Peyer's patch (tissue), 4 donors: ENCODE measurements around the gene GTF2H4. TPM values are rescaled to one million over a fixed set of nuclear protein-coding genes. Genes with fewer than 3 reads are reported as not detected.
"Not testable (repeated sequence)": the region's sequence is repeated elsewhere in the genome, so short reads cannot be mapped to it uniquely, and the experiment has no call there.

Experiments used
- DNase-seq, 3 donors: peaks; one replicate each; pipeline ENCODE4 v3.0.0-alpha.2; 2017 to 2019
- H3K27ac ChIP-seq, 4 donors: fragments of 200-600 bp; sonication (generic); one replicate each; pipeline ENCODE4 v1.5.1; 2016 to 2019
- H3K27me3 ChIP-seq, 2 donors: fragments of 200-600 bp; sonication (generic); one replicate each; pipeline ENCODE4 v1.5.1; 2019
- H3K36me3 ChIP-seq, 3 donors: fragments of 200-600 bp; sonication (generic); one replicate each; pipeline ENCODE4 v1.5.1; 2016 to 2019
- H3K4me1 ChIP-seq, 4 donors: fragments of 200-600 bp; sonication (generic); one replicate each; pipeline ENCODE4 v1.5.1; 2016 to 2019
- H3K4me3 ChIP-seq, 4 donors: fragments of 200-600 bp; sonication (generic); 1 replicate in 3 of 4; 2 replicates in 1 of 4; pipeline ENCODE4 v1.5.1; 2016 to 2019; ENCODE audit warnings: mild to moderate bottlenecking in 1 of 4
- H3K9me3 ChIP-seq, 4 donors: fragments of 200-600 bp; sonication (generic); one replicate each; pipeline ENCODE4 v1.5.1; 2016 to 2019; ENCODE audit warnings: mild to moderate bottlenecking in 1 of 4
- CTCF ChIP-seq, 6 experiments: fragments of 450-650 bp in 4 of 6; fragments of 200-600 bp in 2 of 6; sonication (generic) in 1 of 6; IDR thresholded peaks; one replicate each; pipeline ENCODE4 v1.5.1; 2017 to 2019; ENCODE audit warnings: antibody characterized with exemption in 6 of 6, mild to moderate bottlenecking in 3 of 6, moderate library complexity in 1 of 6
- POLR2A ChIP-seq, 2 donors: fragments of 450-650 bp; IDR thresholded peaks; one replicate each; pipeline ENCODE4 v1.5.1; 2017; ENCODE audit warnings: antibody characterized with exemption in 2 of 2, mild to moderate bottlenecking in 2 of 2, moderate library complexity in 2 of 2
- total RNA-seq, 4 donors: library from RNA; depleted of rRNA; stranded (reverse); fragments of >200 nt; gene quantifications; one replicate each; pipeline ENCODE4 v1.1.0, GENCODE V29; 2016

The GTF2H4 gene
- total RNA-seq, result 10 to 100 TPM; 10.7 to 21.3 (median 17.0) TPM

DNA sequence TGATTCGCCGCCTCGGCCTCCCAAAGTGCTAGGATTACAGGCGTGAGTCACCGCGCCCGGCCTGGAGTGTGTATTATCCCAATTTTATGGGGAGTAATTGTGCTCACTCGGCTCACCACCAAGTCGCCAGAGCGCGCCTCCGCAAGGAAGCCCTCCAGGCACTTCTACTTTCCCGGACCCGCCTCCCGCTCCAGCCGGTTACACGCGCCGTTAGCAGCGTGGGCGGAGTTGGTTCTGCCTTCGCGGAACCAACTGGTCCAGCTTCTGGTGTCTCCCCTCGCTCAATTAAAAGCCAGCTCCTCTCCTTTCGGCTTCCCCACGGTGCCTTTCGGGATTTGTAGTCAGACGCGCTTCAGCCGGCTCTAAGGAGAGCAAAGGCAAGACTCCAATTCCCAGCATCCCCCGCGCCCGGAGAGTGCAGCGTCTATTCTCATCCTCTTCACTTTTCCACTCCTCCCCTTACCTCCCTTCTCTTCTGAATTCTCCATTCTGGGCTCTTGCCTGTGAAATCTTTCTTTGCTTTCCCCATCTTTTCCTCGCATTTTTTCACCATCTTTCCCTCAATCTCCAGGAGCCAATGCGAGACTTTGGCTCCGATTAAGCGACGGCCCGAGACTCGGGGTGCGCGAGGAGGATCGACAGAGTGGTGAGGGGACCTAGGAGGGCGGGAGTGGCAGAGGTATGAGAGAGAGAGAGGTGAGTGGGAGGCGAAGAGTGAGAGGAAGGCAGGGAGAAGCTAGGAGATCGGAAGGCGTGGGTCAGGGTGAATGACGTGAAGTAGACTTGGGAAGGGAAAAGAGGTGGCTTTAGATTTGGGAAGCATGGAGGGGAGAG is at the start of gene GTF2H4:
Gene GTF2H4 (plus strand): TSS at position 450 of the 834 bp plus-strand sequence.
- no peaks in the 10 kb centered on the region for H3K9me3 ChIP-seq
- peaks cover 0 to 10% (median 5%) of the 10 kb centered on the region in 4 donors for H3K4me1 ChIP-seq
- H3K27ac ChIP-seq, result peak within 1 kb of the TSS in 3 of 4 donors; percentile 8 to 47 (median 38)
- no peaks in the 10 kb centered on the region for H3K27me3 ChIP-seq
- peak within 1 kb of the TSS; percentile 47 to 81 (median 74) for H3K4me3 ChIP-seq
- DNase-seq, result peak; percentile 95 to 98 (median 96)
- peaks cover 0 to 16% (median 0%) of the 10 kb centered on the region in 3 donors for H3K36me3 ChIP-seq
- TF ChIP-seq POLR2A (IDR thresholded peaks at IDR 0.05) (no peak), CTCF (IDR thresholded peaks at IDR 0.05) (no peak)

DNA sequence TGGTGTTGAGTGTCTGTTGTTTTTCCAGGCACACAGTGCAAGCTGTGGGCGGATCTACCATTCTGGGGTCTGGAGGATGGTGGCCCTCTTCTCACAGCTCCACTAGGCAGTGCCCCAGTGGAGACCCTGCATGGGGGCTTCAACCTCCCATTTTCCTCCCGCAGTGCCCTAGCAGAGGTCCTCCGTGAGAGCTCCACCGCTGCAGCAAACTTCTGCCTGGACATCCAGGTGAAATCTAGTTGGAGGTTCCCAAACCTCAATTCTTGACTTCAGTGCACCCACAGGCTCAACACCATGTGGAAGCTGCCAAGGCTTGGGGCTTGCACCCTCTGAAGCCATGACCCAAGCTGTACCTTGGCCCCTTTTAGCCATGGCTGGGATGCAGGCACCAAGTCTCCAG is 48.3 kb upstream of the GTF2H4 start:
- not testable (repeated sequence) for H3K4me3 ChIP-seq, DNase-seq

GRCh38 chr6:30861257-30862048 is 46.6 kb upstream of the GTF2H4 start:
- no peak overlapping the region for H3K27ac ChIP-seq
- no peak for TF ChIP-seq POLR2A (IDR thresholded peaks at IDR 0.05)
- TF ChIP-seq CTCF (IDR thresholded peaks at IDR 0.05), result no peak

More for the DNA sequence above, 48.3 kb upstream of the GTF2H4 start:
- not testable (repeated sequence) for H3K27ac ChIP-seq, H3K27me3 ChIP-seq, H3K36me3 ChIP-seq, H3K4me1 ChIP-seq, H3K9me3 ChIP-seq

GRCh38 chr6:30862156-30862875 is 45.7 kb upstream of the GTF2H4 start:
- Histone ChIP-seq H3K27ac (no peak overlapping the region), H3K27me3 (no peaks in the 10 kb centered on the region), H3K36me3 (no peaks in the 10 kb centered on the region), H3K4me3 (no peak overlapping the region), H3K9me3 (peaks cover 0 to 7% (median 3%) of the 10 kb centered on the region in 4 donors), H3K4me1 (no peaks in the 10 kb centered on the region)
- no peak for TF ChIP-seq POLR2A (IDR thresholded peaks at IDR 0.05)
- TF ChIP-seq CTCF (IDR thresholded peaks at IDR 0.05), result no peak
- no peak for DNase-seq

More at GRCh38 chr6:30861257-30862048, 46.6 kb upstream of the GTF2H4 start:
- DNase-seq, result no peak
- Histone ChIP-seq H3K4me1 (no peaks in the 10 kb centered on the region), H3K4me3 (no peak overlapping the region), H3K27me3 (no peaks in the 10 kb centered on the region), H3K9me3 (peaks cover 0 to 7% (median 3%) of the 10 kb centered on the region in 4 donors), H3K36me3 (no peaks in the 10 kb centered on the region)

DNA sequence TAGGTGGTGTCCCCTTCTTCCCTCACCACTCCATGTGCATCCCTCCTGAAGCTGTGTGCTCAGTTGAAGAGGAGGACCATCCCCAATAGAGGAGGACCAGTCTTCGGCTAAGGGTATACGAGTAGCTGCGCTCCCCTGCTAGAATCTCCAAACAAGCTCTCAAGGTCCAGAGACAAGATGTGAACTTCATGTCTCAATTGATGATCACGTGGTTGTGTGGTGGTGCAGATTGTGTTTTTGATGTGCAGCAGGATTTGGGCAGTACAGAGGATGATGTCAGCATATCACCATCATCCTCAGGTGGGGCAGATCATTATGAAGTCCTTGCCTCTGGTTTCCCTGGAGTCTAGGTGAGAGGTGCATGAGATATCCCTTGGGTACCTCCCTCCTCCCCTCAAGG is 43.7 kb upstream of the GTF2H4 start:
- no peaks in the 10 kb centered on the region for H3K36me3 ChIP-seq
- no peaks in the 10 kb centered on the region for H3K4me1 ChIP-seq
- peaks cover 0 to 11% (median 3%) of the 10 kb centered on the region in 4 donors for H3K9me3 ChIP-seq
- no peaks in the 10 kb centered on the region for H3K27me3 ChIP-seq
- TF ChIP-seq CTCF (IDR thresholded peaks at IDR 0.05) (no peak), POLR2A (IDR thresholded peaks at IDR 0.05) (no peak)
- H3K27ac ChIP-seq, result no peak overlapping the region
- DNase-seq, result no peak
- no peak overlapping the region for H3K4me3 ChIP-seq

- H3K36me3 ChIP-seq, H3K27me3 ChIP-seq, H3K27ac ChIP-seq, H3K4me1 ChIP-seq, H3K4me3 ChIP-seq, DNase-seq: not testable (repeated sequence)
- peaks cover 0 to 16% (median 0%) of the 10 kb centered on the region in 4 donors for H3K9me3 ChIP-seq
Observed at GRCh38 chr6:30869241-30869749, 38.7 kb upstream of the GTF2H4 start.
